ENCODE results near the gene FOXO3.

Gene FOXO3

DNA sequence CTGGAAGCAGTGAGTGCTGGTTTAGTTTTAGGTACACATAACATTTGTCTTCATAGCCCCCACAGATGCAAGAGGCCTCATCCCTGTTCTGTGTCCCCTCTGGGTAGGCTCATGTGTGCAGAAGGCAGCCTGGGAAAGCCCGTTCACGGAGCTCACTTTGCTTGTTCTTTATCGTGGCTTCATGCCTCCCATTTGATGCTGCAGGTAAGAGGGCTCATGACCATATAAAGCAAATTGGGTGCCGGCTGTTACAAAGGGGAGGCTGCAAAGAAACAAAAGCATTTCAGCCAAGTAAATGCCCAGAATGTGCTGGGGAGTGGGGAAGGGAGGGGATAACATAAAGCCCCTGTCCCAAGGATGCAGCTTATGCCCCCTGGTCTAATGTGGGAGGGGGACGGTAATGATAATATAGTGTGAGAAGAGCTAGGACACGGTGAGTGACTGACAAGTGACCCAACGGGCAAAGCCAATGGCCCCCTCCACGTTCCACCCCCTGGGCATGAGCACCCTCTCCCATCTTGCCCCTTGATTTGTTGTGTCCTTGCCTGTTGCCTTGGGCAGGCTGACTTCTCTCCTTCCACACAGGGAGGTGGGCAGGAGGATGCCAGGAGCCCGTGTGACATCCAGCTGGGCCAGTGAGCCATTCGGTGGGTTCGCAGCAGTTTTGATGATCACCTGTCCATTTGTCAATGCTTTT is 138.0 kb downstream of the FOXO3 start:
- Histone ChIP-seq H4K20me1 (ENCODE audit: control insufficient read depth, insufficient read depth, low read depth, low read length) (no peaks in the 10 kb centered on the region), H3K4me1 (ENCODE audit: control insufficient read depth, low read length) (no peaks in the 10 kb centered on the region), H3K36me3 (ENCODE audit: control insufficient read depth, low read length) (no peaks in the 10 kb centered on the region), H3K4me3 (ENCODE audit: low read length) (no peak overlapping the region), H3K4me2 (ENCODE audit: low read length) (no peak overlapping the region), H3K27ac (ENCODE audit: low read depth, low read length) (no peak overlapping the region), H3F3A (ENCODE audit: control insufficient read depth, insufficient read depth) (no peaks in the 10 kb centered on the region), H3K9me3 (ENCODE audit: control insufficient read depth, insufficient read depth, low read length) (peaks cover 4% of the 10 kb centered on the region; the same call in 1 of the 2 replicates), H3K79me2 (ENCODE audit: control insufficient read depth, low read length) (no peaks in the 10 kb centered on the region), H3K9me2 (replicated peaks; ENCODE audit: control insufficient read depth, low read length) (no peaks in the 10 kb centered on the region), H3K27me3 (ENCODE audit: control insufficient read depth, low read length) (peaks cover 5% of the 10 kb centered on the region; the same call in 1 of the 2 replicates)
- TF ChIP-seq CTCF (IDR thresholded peaks at IDR 0.05; ENCODE audit: low read depth, low read length, poor library complexity, severe bottlenecking): no peak
- TF ChIP-seq EZH2phosphoT487 (IDR thresholded peaks at IDR 0.05; ENCODE audit: borderline replicate concordance, low read length): no peak

GRCh38 chr6:108699290-108700041 is 138.7 kb downstream of the FOXO3 start:
- no peak for TF ChIP-seq EZH2phosphoT487 (IDR thresholded peaks at IDR 0.05; ENCODE audit: borderline replicate concordance, low read length)
- no peak for TF ChIP-seq CTCF (IDR thresholded peaks at IDR 0.05; ENCODE audit: low read depth, low read length, poor library complexity, severe bottlenecking)

GRCh38 chr6:108702106-108702851 is 141.6 kb downstream of the FOXO3 start:
- no peaks in the 10 kb centered on the region for H3F3A ChIP-seq (ENCODE audit: control insufficient read depth, insufficient read depth)
- H4K20me1 ChIP-seq (ENCODE audit: control insufficient read depth, insufficient read depth, low read depth, low read length): no peaks in the 10 kb centered on the region
- H3K36me3 ChIP-seq (ENCODE audit: control insufficient read depth, low read length): no peaks in the 10 kb centered on the region
- H3K27me3 ChIP-seq (ENCODE audit: control insufficient read depth, low read length): peaks cover 5% of the 10 kb centered on the region; the same call in 1 of the 2 replicates
- no peak for TF ChIP-seq CTCF (IDR thresholded peaks at IDR 0.05; ENCODE audit: low read depth, low read length, poor library complexity, severe bottlenecking)
- no peak overlapping the region for H3K4me3 ChIP-seq (ENCODE audit: low read length)
- H3K4me2 ChIP-seq (ENCODE audit: low read length): no peak overlapping the region
- H3K79me2 ChIP-seq (ENCODE audit: control insufficient read depth, low read length): no peaks in the 10 kb centered on the region
- H3K27ac ChIP-seq (ENCODE audit: low read depth, low read length): no peak overlapping the region
- no peaks in the 10 kb centered on the region for H3K4me1 ChIP-seq (ENCODE audit: control insufficient read depth, low read length)
- no peaks in the 10 kb centered on the region for H3K9me2 ChIP-seq (replicated peaks; ENCODE audit: control insufficient read depth, low read length)
- H3K9me3 ChIP-seq (ENCODE audit: control insufficient read depth, insufficient read depth, low read length): peaks cover 4% of the 10 kb centered on the region; the same call in 1 of the 2 replicates

More at GRCh38 chr6:108699290-108700041, 138.7 kb downstream of the FOXO3 start:
- no peak overlapping the region for H3K4me2 ChIP-seq (ENCODE audit: low read length)
- no peak overlapping the region for H3K4me3 ChIP-seq (ENCODE audit: low read length)
- peaks cover 5% of the 10 kb centered on the region; the same call in 1 of the 2 replicates for H3K27me3 ChIP-seq (ENCODE audit: control insufficient read depth, low read length)
- no peaks in the 10 kb centered on the region for H3K9me2 ChIP-seq (replicated peaks; ENCODE audit: control insufficient read depth, low read length)
- H3K4me1 ChIP-seq (ENCODE audit: control insufficient read depth, low read length): no peaks in the 10 kb centered on the region
- H3K9me3 ChIP-seq (ENCODE audit: control insufficient read depth, insufficient read depth, low read length): peaks cover 4% of the 10 kb centered on the region; the same call in 1 of the 2 replicates
- H3K27ac ChIP-seq (ENCODE audit: low read depth, low read length): no peak overlapping the region
- H3F3A ChIP-seq (ENCODE audit: control insufficient read depth, insufficient read depth): no peaks in the 10 kb centered on the region
- H3K79me2 ChIP-seq (ENCODE audit: control insufficient read depth, low read length): no peaks in the 10 kb centered on the region
- H4K20me1 ChIP-seq (ENCODE audit: control insufficient read depth, insufficient read depth, low read depth, low read length): no peaks in the 10 kb centered on the region
- H3K36me3 ChIP-seq (ENCODE audit: control insufficient read depth, low read length): no peaks in the 10 kb centered on the region

Measured in DOHH2 (cell line).